ENCODE data around the gene IGSF9B.

Gene IGSF9B

DNA sequence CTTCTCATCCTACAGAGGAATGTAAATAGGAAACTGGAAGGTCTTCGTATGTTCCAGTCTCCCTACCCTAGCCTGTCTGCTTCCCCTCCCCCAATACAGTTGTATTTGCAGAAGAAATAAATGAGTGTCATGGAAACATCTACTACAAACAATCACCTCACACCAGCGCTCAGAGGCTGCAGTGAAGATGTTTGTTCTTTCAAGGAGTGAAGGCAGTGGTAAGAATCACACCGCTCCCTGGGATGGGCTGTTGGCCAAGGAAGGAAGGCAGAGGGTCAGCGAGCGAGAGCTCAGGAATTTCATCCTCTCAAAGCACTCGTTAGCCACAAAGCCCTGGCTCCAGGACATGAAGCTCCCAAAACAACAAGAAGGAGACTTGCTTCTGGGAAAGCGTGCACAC lies 1.1 kb upstream of the IGSF9B start:
- in situ Hi-C loops (cut with MboI; ENCODE audit: low sequenced_read_pairs), result no loop called here

DNA sequence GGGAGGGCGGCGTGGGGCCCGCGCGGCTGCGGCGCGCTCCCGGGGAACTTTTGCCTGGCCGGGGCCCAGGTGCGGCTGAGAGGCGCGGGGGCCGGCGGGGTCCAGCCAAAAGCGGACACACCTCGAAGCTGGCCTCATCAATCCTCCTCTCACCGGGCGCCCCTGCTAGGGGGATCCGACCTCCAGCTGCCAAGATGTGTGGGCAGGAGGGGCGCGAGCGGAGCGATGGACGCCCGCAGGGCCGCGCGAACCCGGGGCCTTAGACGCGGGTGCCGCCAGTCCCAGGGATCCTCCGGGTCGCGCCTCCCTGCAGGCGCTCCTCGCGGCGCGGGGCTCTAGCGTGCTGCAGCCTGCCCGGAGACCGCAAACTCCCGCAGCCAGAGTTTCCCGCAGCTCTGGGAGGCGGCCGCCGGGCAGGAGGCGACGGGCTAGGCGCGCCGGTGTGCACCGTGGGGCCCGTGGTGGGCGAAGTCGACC lies 785 bp downstream of the IGSF9B start:
- in situ Hi-C loops (cut with MboI; ENCODE audit: low sequenced_read_pairs), result no loop called here

DNA sequence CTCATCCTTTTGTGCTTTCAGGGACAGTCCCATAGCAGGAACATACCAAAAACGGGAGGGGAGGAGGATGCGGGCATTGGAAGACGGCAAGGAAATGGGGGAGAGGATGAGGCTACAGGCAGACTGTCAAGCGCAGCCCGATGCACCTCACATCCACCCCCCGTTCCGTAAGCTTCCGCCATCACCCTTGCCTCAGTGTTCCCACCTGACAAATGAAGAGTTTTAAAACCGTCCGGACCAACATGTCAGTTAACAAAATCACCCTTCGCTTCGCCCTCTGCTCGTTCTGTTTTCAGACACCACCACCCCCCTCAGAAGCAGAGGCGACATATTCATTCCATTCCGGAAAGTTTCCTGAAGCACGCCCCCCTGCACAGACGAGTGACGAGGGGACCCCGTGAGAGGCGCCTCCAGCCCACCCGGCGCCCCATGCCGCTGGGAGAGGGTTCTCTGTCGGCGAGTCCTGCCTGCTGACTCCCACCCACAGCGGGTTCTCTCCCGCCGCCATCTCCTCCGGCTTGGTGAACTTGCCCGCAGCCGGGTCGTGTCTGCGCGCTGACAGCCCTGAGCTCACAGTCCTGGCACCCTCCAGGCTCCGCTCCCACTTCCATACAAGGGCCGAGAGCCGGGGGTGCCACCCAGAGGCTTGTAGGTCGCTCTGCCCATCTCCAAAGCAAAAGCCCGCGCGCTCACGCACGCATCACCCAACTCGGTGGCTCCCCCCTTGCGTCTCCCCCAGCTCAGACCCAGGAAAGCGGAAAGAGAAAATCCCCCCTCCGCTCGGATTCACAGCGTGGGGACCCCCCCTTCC lies 1.5 kb downstream of the IGSF9B start:
- in situ Hi-C loops (cut with MboI; ENCODE audit: low sequenced_read_pairs), result no loop called here

GRCh38 chr11:133953999-133954398 lies 2.8 kb downstream of the IGSF9B start:
- in situ Hi-C loops (cut with MboI; ENCODE audit: low sequenced_read_pairs), result no loop called here

GRCh38 chr11:133953547-133953946 lies 3.2 kb downstream of the IGSF9B start:
- in situ Hi-C loops (cut with MboI; ENCODE audit: low sequenced_read_pairs), result no loop called here

GRCh38 chr11:133952199-133953190 lies 4.3 kb downstream of the IGSF9B start:
- in situ Hi-C loops (cut with MboI; ENCODE audit: low sequenced_read_pairs), result no loop called here

GRCh38 chr11:133951327-133952198 lies 5.2 kb downstream of the IGSF9B start:
- in situ Hi-C loops (cut with MboI; ENCODE audit: low sequenced_read_pairs), result no loop called here

GRCh38 chr11:133950874-133951326 lies 5.9 kb downstream of the IGSF9B start:
- in situ Hi-C loops (cut with MboI; ENCODE audit: low sequenced_read_pairs), result no loop called here

DNA sequence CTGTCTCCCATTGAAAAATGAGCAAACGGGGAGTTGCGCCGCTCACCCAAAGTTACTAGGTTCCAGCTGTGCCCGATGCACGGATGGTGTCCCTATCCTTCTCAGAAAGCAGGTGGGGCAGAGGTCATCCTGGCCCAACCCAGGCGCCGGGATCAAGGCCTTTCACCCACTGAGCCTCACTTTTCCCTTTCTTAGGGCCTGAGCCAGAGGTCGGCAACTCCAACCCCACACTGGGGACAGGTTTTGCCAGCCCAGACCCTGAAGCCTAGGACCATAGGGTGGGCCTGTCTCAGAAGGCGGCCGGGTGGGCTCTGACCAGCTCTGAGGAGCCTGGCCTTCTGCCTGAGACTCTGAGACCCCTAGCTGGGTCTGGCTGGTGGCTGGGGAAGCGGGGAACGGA lies 6.3 kb downstream of the IGSF9B start:
- in situ Hi-C loops (cut with MboI; ENCODE audit: low sequenced_read_pairs), result no loop called here

DNA sequence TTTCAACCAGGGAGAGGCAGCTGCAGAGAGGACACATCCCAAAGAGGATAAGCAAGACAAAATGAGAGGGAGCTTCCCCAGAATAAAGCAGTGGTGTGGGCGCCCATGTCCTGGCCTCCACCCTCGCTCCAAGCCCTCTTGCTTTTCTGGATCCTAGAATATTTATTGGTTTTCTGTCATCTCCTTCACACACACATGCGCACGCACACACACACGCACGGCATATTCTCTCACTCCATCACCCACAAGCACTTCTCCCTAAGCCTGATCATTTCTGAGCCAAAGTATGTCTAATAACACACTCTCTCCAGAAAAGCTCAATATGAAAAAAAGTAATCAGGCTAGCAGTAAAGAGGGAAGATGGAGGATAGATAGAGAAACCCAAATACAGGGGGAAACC lies 7.6 kb downstream of the IGSF9B start:
- in situ Hi-C loops (cut with MboI; ENCODE audit: low sequenced_read_pairs), result no loop called here

- in situ Hi-C loops (cut with MboI; ENCODE audit: low sequenced_read_pairs), result no loop called here
Measured at GRCh38 chr11:133948711-133949110, 8.1 kb downstream of the IGSF9B start.

DNA sequence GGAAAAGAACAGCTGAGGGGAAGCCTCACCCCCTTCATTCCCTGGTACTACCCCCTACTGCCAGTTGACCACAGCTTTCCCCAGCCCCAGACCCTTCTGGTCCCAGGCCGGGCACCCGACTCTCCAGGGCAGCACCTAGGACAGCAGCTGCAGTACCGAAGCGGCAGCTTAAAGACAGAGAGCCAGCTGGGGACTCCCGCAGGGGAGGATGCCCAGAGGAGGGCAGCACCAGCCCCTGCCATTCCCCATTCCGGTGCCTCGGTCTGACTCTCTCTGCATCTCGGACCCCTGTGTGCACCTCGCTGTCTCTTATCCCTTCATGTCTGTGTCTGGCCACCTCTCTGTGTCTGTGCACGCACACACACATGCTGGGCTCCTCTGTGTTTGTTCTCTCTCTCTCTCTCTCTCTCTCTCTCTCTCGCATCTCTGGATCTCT lies 9.4 kb downstream of the IGSF9B start:
- in situ Hi-C loops (cut with MboI; ENCODE audit: low sequenced_read_pairs), result no loop called here

DNA sequence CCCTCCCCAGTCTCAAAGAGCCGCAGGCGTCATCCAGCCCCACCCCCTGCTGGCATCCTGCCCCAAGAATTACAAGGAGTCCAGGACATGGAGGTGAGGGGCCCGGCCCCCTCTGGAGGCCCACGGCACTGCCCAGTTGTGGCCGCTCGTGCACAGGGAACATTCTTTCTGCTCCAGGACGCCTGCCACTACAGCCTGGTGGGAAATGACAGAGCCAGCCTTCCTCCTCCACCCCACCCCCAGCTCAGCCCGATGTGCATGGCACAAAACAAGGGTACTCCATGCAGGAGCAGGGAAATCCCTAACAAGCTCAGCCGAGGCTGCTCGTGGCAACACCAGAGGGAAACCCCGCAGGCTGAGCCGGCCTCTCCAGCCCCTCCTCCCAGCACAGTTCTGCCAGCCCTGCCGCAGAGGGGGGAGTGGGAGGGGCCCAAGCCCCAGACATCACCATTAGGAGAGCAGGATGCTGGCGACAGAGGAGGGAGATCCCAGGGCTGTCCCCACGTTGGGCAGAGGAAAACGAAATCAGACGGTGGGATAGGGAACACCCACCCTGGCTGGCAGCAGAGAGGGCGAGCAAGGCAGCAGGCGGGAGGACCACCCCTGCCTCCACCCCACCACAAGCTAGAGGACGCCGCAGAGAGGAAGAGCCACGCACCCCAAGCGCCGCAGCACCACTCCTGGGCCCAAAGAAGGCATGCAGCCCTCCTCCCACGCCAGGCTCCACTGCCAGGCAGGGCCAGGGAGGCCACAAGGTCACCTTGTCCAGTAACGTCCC lies 10.0 kb downstream of the IGSF9B start:
- in situ Hi-C loops (cut with MboI; ENCODE audit: low sequenced_read_pairs), result no loop called here

GRCh38 chr11:133946051-133946450 lies 10.7 kb downstream of the IGSF9B start:
- in situ Hi-C loops (cut with MboI; ENCODE audit: low sequenced_read_pairs), result no loop called here

- in situ Hi-C loops (cut with MboI; ENCODE audit: low sequenced_read_pairs), result no loop called here
Measured at GRCh38 chr11:133945087-133945974, 11.4 kb downstream of the IGSF9B start.

DNA sequence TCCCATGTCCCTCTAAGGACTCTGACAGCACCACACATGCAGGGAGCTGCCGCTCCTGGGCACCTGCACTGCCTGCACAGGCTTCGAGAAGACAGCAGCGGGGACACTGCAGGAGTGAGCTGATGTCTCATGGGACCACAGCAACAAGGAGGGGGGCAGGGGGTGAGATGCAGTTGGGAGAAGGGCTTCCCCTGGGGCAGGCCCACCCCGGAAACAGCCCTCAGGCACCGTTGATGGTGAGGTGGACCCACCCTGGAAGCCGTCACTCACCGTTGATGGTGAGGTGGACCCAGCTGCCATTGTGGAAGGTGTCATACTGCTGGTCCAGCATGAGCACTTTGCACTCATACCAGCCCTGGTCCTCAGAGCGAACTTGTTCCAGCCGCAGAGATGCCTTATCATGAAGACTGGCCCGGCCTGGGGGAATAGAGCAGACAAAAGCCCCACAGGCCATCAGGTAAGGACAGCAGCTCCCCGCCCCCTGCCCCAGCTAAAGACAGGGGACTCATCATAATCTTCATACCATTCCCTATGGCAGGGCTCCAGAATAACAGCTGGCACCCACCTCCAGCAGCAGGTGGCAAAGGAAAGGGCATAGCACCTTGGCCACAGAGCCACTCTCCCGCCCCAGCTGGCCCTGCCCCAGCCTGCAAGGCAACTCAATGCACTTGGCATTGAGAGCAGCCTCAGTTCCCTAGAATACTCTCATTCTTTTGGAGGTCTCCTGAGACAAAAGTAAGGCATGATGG lies 12.6 kb downstream of the IGSF9B start:
- in situ Hi-C loops (cut with MboI; ENCODE audit: low sequenced_read_pairs), result no loop called here

- in situ Hi-C loops (cut with MboI; ENCODE audit: low sequenced_read_pairs), result no loop called here
Measured at GRCh38 chr11:133942577-133942976, 14.2 kb downstream of the IGSF9B start.

DNA sequence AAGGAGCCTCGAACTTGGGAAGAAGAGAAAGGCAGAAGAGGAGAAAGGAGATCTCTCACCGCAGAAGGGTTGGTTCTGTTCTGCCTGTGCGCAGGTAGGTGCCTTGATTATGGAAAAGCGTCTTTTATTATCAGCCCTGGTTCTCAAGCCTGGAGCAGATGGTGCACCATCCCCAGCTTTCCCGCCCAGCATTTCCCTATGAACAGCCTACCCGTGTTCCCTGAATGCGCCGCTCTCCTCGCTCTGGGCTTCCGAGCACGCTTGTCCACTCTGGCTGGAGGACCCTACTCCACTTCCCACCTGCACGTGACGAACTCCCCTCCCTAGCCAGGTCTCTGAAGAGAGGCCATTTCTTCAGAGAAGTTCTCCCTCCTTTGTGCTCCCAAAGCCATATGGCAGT lies 15.2 kb downstream of the IGSF9B start:
- in situ Hi-C loops (cut with MboI; ENCODE audit: low sequenced_read_pairs), result no loop called here

Data from HL-60/S4 treated with phorbol 12-myristate 13-acetate at 8.2 ng/mL for 4 days and 3 days (cell line).